A673 (cell line): ENCODE measurements around the gene TCF7L2. TPM values are rescaled to one million over a fixed set of nuclear protein-coding genes. Genes with fewer than 3 reads are reported as not detected.

Experiments
- BruUV-seq: library from RNA; stranded (reverse); fragments of 400-500 nt; replicated peaks from 2 replicates; lab custom pipeline; 2021; lab: Mats Ljungman, UMichigan
- CTCF ChIA-PET: fragments of 300-600 bp; sonication (Branson Sonifier 250); formaldehyde crosslinking; loops from one replicate; lab custom pipeline; 2022; ENCODE audit warnings: antibody characterized with exemption; lab: Charles Lee
- POLR2A ChIA-PET: fragments of 300-600 bp; sonication (Branson Sonifier 250); formaldehyde crosslinking; loops from one replicate; lab custom pipeline; 2022; ENCODE audit warnings: antibody characterized with exemption; ENCODE audit not compliant: low non-redundant PET; lab: Charles Lee
- DNase-seq: peaks from one replicate; pipeline ENCODE4 v3.0.0-alpha.2; 2015; ENCODE audit warnings: low spot score
- H3K27ac ChIP-seq: fragments of 200-600 bp; sonication (generic); 2 replicates; pipeline ENCODE4 v1.5.1; 2016; ENCODE audit warnings: mixed run types, low read depth, mild to moderate bottlenecking, mixed read lengths, antibody characterized with exemption, low read length; ENCODE audit not compliant: poor library complexity, severe bottlenecking
- H3K27me3 ChIP-seq: fragments of 200-600 bp; sonication (generic); replicated peaks from 2 replicates; pipeline ENCODE4 v1.6.1; 2017; ENCODE audit warnings: mixed run types, low read depth, mild to moderate bottlenecking, mixed read lengths, antibody characterized with exemption, low read length; ENCODE audit not compliant: insufficient read depth, poor library complexity
- H3K36me3 ChIP-seq: fragments of 200-600 bp; sonication (generic); 2 replicates; pipeline ENCODE4 v1.6.1; 2016; ENCODE audit warnings: mixed run types, mild to moderate bottlenecking, mixed read lengths, antibody characterized with exemption, low read length; ENCODE audit not compliant: insufficient read depth, poor library complexity, severe bottlenecking
- H3K4me1 ChIP-seq: fragments of 200-600 bp; sonication (generic); 2 replicates; pipeline ENCODE4 v1.6.1; 2017; ENCODE audit warnings: mixed run types, mild to moderate bottlenecking, mixed read lengths, antibody characterized with exemption, low read length; ENCODE audit not compliant: insufficient read depth, poor library complexity, severe bottlenecking
- H3K4me3 ChIP-seq: fragments of 200-600 bp; sonication (generic); 2 replicates; pipeline ENCODE4 v1.5.1; 2016; ENCODE audit warnings: low read depth, mixed run types, mild to moderate bottlenecking, mixed read lengths, low read length; ENCODE audit not compliant: poor library complexity, severe bottlenecking
- H3K9me3 ChIP-seq: fragments of 200-600 bp; sonication (generic); 2 replicates; pipeline ENCODE4 v1.6.1; 2016; ENCODE audit warnings: mixed run types, low read depth, mild to moderate bottlenecking, mixed read lengths, antibody characterized with exemption, low read length; ENCODE audit not compliant: poor library complexity, severe bottlenecking
- EZH2 ChIP-seq: fragments of 200-600 bp; sonication (generic); IDR thresholded peaks from 2 replicates; pipeline ENCODE4 v1.6.1; 2017; ENCODE audit warnings: borderline replicate concordance, low read depth, mild to moderate bottlenecking, mixed read lengths, antibody characterized with exemption, low read length; ENCODE audit not compliant: poor library complexity, severe bottlenecking
- intact Hi-C: fragments of 100-400 bp; cut with micrococcal nuclease; formaldehyde crosslinking; loops from one replicate; pipeline ENCODE4 v1.10.0; 2022; ENCODE audit not compliant: unreplicated experiment
- total RNA-seq: library from RNA; stranded (reverse); gene quantifications from 2 replicates; pipeline ENCODE4 v1.2.3, GENCODE V29; 2021
- TF ChIP-seq, protein P1 (sequence below): fragments of 300-800, 200-600 bp; sonication (generic); conservative IDR thresholded peaks from 2 replicates; pipeline ENCODE4 v1.5.1; 2017; ENCODE audit warnings: low read depth, mild to moderate bottlenecking, antibody characterized with exemption, low read length, moderate library complexity, mixed read lengths

TCF7L2 gene
- total RNA-seq, 1 experiment from 2014 or later, result 16.8 TPM

DNA sequence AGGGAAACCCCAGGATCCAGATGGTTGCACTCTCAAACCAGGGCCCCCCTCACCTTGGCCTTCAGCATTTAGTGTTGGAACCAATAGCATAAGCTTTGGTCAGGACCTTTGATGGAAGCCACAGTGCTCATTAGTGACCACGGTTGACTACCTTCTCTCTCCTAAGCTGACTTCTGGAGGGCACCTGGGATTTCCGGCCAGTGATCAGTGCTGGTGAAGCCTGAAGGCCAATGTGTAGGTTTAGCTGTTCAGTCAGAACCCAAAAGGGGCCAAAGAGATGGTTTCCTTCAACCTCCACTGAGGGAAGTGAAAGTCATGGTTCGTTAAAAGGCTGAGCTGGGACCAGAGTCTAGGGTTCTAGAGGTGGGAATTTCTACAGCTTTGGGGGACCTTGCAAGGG, 46.4 kb downstream of the TCF7L2 start:
- Histone ChIP-seq H3K36me3 (no peaks in the 10 kb centered on the region), H3K27me3 (no peaks in the 10 kb centered on the region), H3K4me3 (no peak overlapping the region), H3K27ac (no peak overlapping the region), H3K4me1 (no peaks in the 10 kb centered on the region), H3K9me3 (no peaks in the 10 kb centered on the region)
- no TSS peak for BruUV-seq
- POLR2A ChIA-PET, result no interaction called here
- DNase-seq, result no peak
- intact Hi-C loops, result no loop called here
- TF ChIP-seq, protein P1, sequence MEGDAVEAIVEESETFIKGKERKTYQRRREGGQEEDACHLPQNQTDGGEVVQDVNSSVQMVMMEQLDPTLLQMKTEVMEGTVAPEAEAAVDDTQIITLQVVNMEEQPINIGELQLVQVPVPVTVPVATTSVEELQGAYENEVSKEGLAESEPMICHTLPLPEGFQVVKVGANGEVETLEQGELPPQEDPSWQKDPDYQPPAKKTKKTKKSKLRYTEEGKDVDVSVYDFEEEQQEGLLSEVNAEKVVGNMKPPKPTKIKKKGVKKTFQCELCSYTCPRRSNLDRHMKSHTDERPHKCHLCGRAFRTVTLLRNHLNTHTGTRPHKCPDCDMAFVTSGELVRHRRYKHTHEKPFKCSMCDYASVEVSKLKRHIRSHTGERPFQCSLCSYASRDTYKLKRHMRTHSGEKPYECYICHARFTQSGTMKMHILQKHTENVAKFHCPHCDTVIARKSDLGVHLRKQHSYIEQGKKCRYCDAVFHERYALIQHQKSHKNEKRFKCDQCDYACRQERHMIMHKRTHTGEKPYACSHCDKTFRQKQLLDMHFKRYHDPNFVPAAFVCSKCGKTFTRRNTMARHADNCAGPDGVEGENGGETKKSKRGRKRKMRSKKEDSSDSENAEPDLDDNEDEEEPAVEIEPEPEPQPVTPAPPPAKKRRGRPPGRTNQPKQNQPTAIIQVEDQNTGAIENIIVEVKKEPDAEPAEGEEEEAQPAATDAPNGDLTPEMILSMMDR, result no peak
- no peak for TF ChIP-seq EZH2
- CTCF ChIA-PET, result no interaction called here

DNA sequence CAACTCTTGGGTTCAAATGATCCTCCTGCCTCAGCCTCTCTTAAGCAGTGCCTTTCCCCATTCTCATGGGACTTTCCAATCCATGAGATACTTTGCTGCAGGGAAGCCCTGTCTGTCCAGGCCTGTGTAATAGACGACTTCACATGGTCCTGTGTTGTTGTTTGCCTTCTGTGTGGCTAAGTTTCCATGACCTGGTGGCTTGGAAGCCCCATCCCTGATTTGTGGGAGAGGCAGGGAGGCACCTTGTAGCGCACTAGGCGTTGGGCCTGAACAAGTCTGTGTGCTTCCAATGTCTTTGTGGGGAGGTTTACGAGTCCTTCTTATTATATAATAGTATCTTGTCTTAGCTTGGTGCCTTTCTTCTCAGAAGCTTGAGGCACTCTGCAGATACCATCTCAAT, 49.1 kb downstream of the TCF7L2 start:
- POLR2A ChIA-PET, result no interaction called here
- no peak for TF ChIP-seq EZH2
- TF ChIP-seq, protein P1, result no peak
- no peaks in the 10 kb centered on the region for H3K36me3 ChIP-seq
- no peaks in the 10 kb centered on the region for H3K9me3 ChIP-seq
- CTCF ChIA-PET, result no interaction called here
- H3K27me3 ChIP-seq, result no peaks in the 10 kb centered on the region
- no peaks in the 10 kb centered on the region for H3K4me1 ChIP-seq
- BruUV-seq, result no TSS peak
- H3K4me3 ChIP-seq, result no peak overlapping the region
- H3K27ac ChIP-seq, result no peak overlapping the region
- intact Hi-C loops, result no loop called here
- no peak for DNase-seq

- no peak for DNase-seq
- intact Hi-C loops, result no loop called here
- no peak for TF ChIP-seq EZH2
- H3K4me3 ChIP-seq, result no peak overlapping the region
- H3K9me3 ChIP-seq, result no peaks in the 10 kb centered on the region
- ChIA-PET POLR2A (no interaction called here), CTCF (no interaction called here)
- H3K36me3 ChIP-seq, result no peaks in the 10 kb centered on the region
- H3K27ac ChIP-seq, result no peak overlapping the region
- BruUV-seq, result no TSS peak
- no peaks in the 10 kb centered on the region for H3K4me1 ChIP-seq
- H3K27me3 ChIP-seq, result no peaks in the 10 kb centered on the region
Observed at GRCh38 chr10:113000442-113000841, 50.4 kb downstream of the TCF7L2 start.

DNA sequence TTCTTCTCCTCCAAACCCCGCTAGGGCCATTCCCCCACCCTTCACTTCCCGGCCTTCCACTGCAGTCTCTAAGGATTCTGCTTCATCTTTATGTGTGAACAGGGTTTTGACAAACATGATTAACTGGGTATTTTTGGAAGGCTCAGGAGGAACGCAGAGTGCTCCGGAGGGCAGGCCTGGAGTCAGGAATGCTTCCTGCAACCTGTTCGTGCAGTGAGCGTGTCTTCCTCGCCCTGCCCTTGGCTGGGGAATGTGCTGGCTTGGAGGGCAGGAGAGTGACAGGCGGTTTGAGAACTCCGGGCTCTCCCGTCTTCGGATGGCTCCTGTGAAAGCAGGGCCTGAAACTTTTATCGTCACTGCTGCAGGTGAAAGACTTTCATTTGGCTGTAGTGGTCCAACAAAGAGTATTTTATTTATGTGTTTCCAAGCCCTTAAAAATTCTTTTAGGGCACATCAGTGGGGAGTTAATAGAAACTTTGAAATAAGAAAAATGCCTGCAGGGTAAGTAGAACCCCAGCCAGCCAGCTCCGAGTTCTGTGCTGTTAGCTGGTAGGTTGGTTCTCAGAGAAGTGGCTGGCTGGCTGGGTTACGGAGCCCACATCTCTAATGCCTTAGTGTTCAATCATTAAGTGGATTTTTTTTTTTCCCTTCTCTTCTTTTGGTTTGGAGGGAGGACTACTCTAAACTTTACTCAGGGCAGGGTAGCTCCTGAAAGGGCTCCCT, 51.0 kb downstream of the TCF7L2 start:
- BruUV-seq, result no TSS peak
- intact Hi-C loops, result no loop called here
- no peaks in the 10 kb centered on the region for H3K4me1 ChIP-seq

More for the DNA sequence above, 51.0 kb downstream of the TCF7L2 start:
- no peaks in the 10 kb centered on the region for H3K27me3 ChIP-seq
- ChIA-PET CTCF (no interaction called here), POLR2A (no interaction called here)
- H3K27ac ChIP-seq, result no peak overlapping the region
- TF ChIP-seq, protein P1, result no peak
- no peak for TF ChIP-seq EZH2
- H3K36me3 ChIP-seq, result no peaks in the 10 kb centered on the region
- H3K4me3 ChIP-seq, result no peak overlapping the region
- H3K9me3 ChIP-seq, result no peaks in the 10 kb centered on the region
- no peak for DNase-seq
